GM19395 (cell line): ENCODE data around the gene MAPKBP1.

Experiments
- ATAC-seq: cut with Tn5 transposase; IDR thresholded peaks from one replicate; pipeline ENCODE4 v1.9.1; 2021; ENCODE audit warnings: mild to moderate bottlenecking, moderate library complexity; ENCODE audit not compliant: unreplicated experiment

The MAPKBP1 gene

GRCh38 chr15:41783296-41783695 lies 9.0 kb downstream of the MAPKBP1 start:
- ATAC-seq = no peak

GRCh38 chr15:41788262-41788661 lies 14.0 kb downstream of the MAPKBP1 start:
- no peak for ATAC-seq

- ATAC-seq = no peak
Observed at GRCh38 chr15:41789236-41789635, 15.0 kb downstream of the MAPKBP1 start.

- ATAC-seq = no peak
Observed at GRCh38 chr15:41789662-41790061, 15.4 kb downstream of the MAPKBP1 start.

GRCh38 chr15:41790169-41790568 lies 15.9 kb downstream of the MAPKBP1 start:
- no peak for ATAC-seq

- ATAC-seq = no peak
Observed at GRCh38 chr15:41790756-41791546, 16.7 kb downstream of the MAPKBP1 start.

GRCh38 chr15:41791547-41791937 lies 17.3 kb downstream of the MAPKBP1 start:
- ATAC-seq = no peak

- ATAC-seq = no peak
Observed at GRCh38 chr15:41792000-41792637, 17.8 kb downstream of the MAPKBP1 start.

- ATAC-seq = no peak
Observed at GRCh38 chr15:41794081-41794480, 19.8 kb downstream of the MAPKBP1 start.

GRCh38 chr15:41795996-41796856 lies 21.9 kb downstream of the MAPKBP1 start:
- no peak for ATAC-seq

GRCh38 chr15:41797201-41797944 lies 23.1 kb downstream of the MAPKBP1 start:
- ATAC-seq = no peak

GRCh38 chr15:41798607-41799487 lies 24.6 kb downstream of the MAPKBP1 start:
- no peak for ATAC-seq

- no peak for ATAC-seq
Observed at GRCh38 chr15:41799488-41799805, 25.2 kb downstream of the MAPKBP1 start.

GRCh38 chr15:41801185-41801584 lies 26.9 kb downstream of the MAPKBP1 start:
- ATAC-seq = no peak

- ATAC-seq = no peak
Observed at GRCh38 chr15:41801850-41802455, 27.7 kb downstream of the MAPKBP1 start.

- no peak for ATAC-seq
Observed at GRCh38 chr15:41804361-41804760, 30.1 kb downstream of the MAPKBP1 start.

GRCh38 chr15:41804916-41805666 lies 30.8 kb downstream of the MAPKBP1 start:
- no peak for ATAC-seq

- ATAC-seq = no peak
Observed at GRCh38 chr15:41805711-41806110, 31.4 kb downstream of the MAPKBP1 start.
